Adrenal gland (tissue), 12 donors: ENCODE measurements around the gene PLCG2. TPM values are rescaled to one million over a fixed set of nuclear protein-coding genes. Genes with fewer than 3 reads are reported as not detected.

Source experiments
- DNase-seq, 7 donors: peaks; one replicate each; pipeline ENCODE4 v3.0.0-alpha.2; 2019 to 2020
- H3K27ac ChIP-seq, 5 donors: fragments of 200-600 bp; sonication (generic) in 4 of 5; 1 replicate in 3 of 5; 2 replicates in 2 of 5; pipeline versions ENCODE4 v1.5.1 to v1.8.0; 2016 to 2020; ENCODE audit warnings: mild to moderate bottlenecking in 1 of 5
- H3K27me3 ChIP-seq: fragments of 200-600 bp; 2 replicates; pipeline ENCODE4 v1.8.0; 2021
- H3K36me3 ChIP-seq, 2 donors: fragments of 200-600 bp; replicated peaks in 1 of 2; 1 replicate in 1 of 2; 2 replicates in 1 of 2; pipeline versions ENCODE4 v1.5.1 to v1.8.0; 2018 to 2022
- H3K4me1 ChIP-seq, 2 donors: fragments of 200-600 bp; replicated peaks in 1 of 2; 1 replicate in 1 of 2; 2 replicates in 1 of 2; pipeline versions ENCODE4 v1.5.1 to v1.8.0; 2018 to 2021
- H3K4me3 ChIP-seq, 4 donors: fragments of 200-600 bp; sonication (generic) in 3 of 4; one replicate each; pipeline ENCODE4 v1.5.1; 2016 to 2018
- H3K9me3 ChIP-seq, 3 donors: fragments of 200-600 bp; sonication (generic) in 1 of 3; replicated peaks in 1 of 3; 1 replicate in 2 of 3; 2 replicates in 1 of 3; pipeline versions ENCODE4 v1.5.1 to v1.8.0; 2016 to 2021
- CTCF ChIP-seq, 6 experiments: fragments of 450-650 bp in 4 of 6; fragments of 200-600 bp in 2 of 6; sonication (generic) in 1 of 6; IDR thresholded peaks; 1 replicate in 5 of 6; 2 replicates in 1 of 6; pipeline versions ENCODE4 v1.5.1 to v1.8.0; 2016 to 2021; ENCODE audit warnings: antibody characterized with exemption in 6 of 6, mild to moderate bottlenecking in 2 of 6, moderate library complexity in 1 of 6
- POLR2A ChIP-seq, 2 donors: fragments of 450-650 bp; IDR thresholded peaks; one replicate each; pipeline ENCODE4 v1.6.1; 2017; ENCODE audit warnings: antibody characterized with exemption in 2 of 2, mild to moderate bottlenecking in 2 of 2, moderate library complexity in 1 of 2
- WGBS, 4 donors: extraction: QIAGEN DNeasy Blood & Tissue Kit in 2 of 4; methylation state at CpG; one replicate each; pipeline versions ENCODE4 v1.1.5 to v1.1.7; 2013 to 2017; 5-methylcytosine and 5-hydroxymethylcytosine counted together
- intact Hi-C, 2 donors: fragments of 100-400 bp; cut with DNase I; formaldehyde crosslinking; loops; one replicate each; pipeline versions ENCODE4 v1.14.1 to v1.15.0; 2022 to 2023
- polyA plus RNA-seq, 3 donors: library from polyadenylated mRNA; stranded (reverse); fragments of 200-250 nt in 2 of 3; fragments of 350-450 nt in 1 of 3; fragmentation: Illumina TruSeq in 1 of 3; extraction: RNeasy Lipid Tissue Mini Kit (QIAGEN cat#74804) in 1 of 3; gene quantifications; one replicate each; pipeline ENCODE4 v1.2.3, GENCODE V29; 2013 to 2014
- total RNA-seq, 9 donors: library from RNA; depleted of rRNA in 4 of 9; stranded (reverse); fragments of >200 nt in 4 of 9; fragments of 120-200 nt in 1 of 9; fragmentation: NEBNext Ultra II Directional in 1 of 9; extraction: Animal tissue kit (Norgen Biotek cat#: 25700) in 1 of 9; gene quantifications; one replicate each; pipeline versions ENCODE4 v1.1.0 to v1.2.4, GENCODE V29; 2013 to 2023
- donor health status: healthy with polysubstance abuse.
- donor health status: Bipolar disorder and iron deficiency.
- donor health status: DM: yes; HTN: yes; CAD: no.
- donor health status: DM: no; HTN: no; CAD: no.
- donor health status: DM: no; HTN: no; CAD: no.
- donor health status: DM: yes; HTN: yes; CAD: no.

Gene PLCG2
- total and polyA plus RNA-seq, 12 donors: 4.8 to 47.6 (median 10.9) TPM

DNA sequence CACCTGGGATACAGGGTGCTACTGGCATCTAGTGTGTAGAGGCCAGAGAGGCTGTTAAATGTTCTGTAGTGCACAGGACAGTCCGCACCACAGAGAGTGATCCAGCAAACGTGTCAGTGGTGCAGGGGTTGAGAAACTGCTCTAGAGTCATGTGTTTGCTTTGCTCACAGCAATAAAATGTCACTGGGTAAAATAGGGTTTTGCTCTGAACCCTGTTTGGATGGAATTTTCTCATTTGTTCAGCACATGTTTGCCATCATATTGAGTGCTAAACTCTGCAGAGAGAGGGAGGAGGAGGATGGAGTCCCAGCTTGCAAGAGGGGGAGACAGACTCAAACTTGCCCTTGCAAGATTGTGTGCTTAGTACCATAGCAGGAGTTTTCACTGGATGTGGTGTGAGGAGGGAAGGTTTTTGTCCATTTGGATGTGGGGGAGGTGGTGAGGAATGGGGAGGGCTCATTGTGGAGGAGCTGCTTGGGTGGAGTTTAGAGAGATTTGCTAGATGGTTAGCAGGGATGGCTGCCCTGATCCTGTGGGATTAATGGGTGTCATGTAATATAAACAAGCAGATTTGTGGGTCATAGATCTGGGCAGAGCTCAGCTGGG lies 11.8 kb downstream of the PLCG2 start:
- Histone ChIP-seq H3K27me3 (no peaks in the 10 kb centered on the region), H3K4me3 (no peak overlapping the region), H3K36me3 (no peaks in the 10 kb centered on the region), H3K9me3 (no peaks in the 10 kb centered on the region), H3K4me1 (no peaks in the 10 kb centered on the region), H3K27ac (no peak overlapping the region)
- no peak for TF ChIP-seq POLR2A (IDR thresholded peaks at IDR 0.05)
- no peak for TF ChIP-seq CTCF (IDR thresholded peaks at IDR 0.05)
- intact Hi-C loops: no loop called here
- WGBS, 4 donors: 57 to 63% (median 62%) methylated on average over 1 to 2 of the region's 2 CpGs
- no peak for DNase-seq

DNA sequence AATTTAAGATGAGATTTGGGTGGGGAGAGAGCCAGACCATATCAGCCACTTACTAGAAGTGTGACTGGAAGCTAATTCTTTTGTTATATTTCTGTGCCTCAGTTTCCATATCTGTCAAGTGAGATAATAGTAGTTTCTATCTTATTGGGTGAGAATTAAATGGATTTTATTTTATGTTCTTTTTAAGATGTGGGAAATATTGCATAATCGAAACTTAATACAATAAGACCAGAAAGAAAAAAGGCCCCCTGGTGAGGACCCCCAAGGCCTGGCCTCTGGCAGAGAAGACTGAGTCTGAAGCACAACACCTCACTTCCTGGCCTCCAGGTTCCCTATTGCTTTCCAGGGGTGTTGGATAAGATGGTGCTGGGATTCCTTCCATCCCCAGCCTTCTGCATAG lies 13.7 kb downstream of the PLCG2 start:
- WGBS, 4 donors: 63 to 85% (median 69%) methylated on average over 1 of the region's 1 CpG
- H3K27me3 ChIP-seq: no peaks in the 10 kb centered on the region
- no peak for DNase-seq
- H3K4me1 ChIP-seq: no peaks in the 10 kb centered on the region
- intact Hi-C loops: no loop called here
- TF ChIP-seq POLR2A (IDR thresholded peaks at IDR 0.05) (no peak), CTCF (IDR thresholded peaks at IDR 0.05) (no peak)
- H3K27ac ChIP-seq: no peak overlapping the region
- no peaks in the 10 kb centered on the region for H3K36me3 ChIP-seq
- H3K4me3 ChIP-seq: no peak overlapping the region
- no peaks in the 10 kb centered on the region for H3K9me3 ChIP-seq

DNA sequence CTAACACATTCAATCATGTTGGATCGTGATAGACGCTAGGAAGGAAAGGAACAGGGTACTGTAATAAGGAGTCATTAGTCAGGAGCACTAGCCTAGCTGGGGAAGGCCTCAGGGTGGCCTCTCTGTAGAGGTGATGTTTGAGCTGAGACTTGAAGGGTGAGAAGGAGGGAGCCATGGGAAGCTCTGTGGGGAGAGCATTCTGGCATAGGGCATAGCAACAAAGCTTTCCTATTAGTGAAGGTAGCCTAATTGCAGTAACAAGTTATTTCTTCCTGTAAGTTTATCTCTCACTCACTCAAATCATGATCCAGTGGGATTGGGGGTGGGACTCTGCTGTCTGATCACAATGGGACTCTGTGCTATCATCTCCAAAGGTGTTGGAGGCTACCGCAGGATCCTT lies 16.1 kb downstream of the PLCG2 start:
- WGBS, 4 donors: 93 to 98% (median 95%) methylated on average over 3 of the region's 3 CpGs
- Histone ChIP-seq H3K4me1 (peaks cover 0 to 10% of the 10 kb centered on the region in 2 donors), H3K27ac (no peak overlapping the region), H3K4me3 (no peak overlapping the region), H3K27me3 (no peaks in the 10 kb centered on the region), H3K9me3 (no peaks in the 10 kb centered on the region), H3K36me3 (no peaks in the 10 kb centered on the region)
- no peak for DNase-seq
- TF ChIP-seq CTCF (IDR thresholded peaks at IDR 0.05): no peak
- no peak for TF ChIP-seq POLR2A (IDR thresholded peaks at IDR 0.05)
- intact Hi-C loops: no loop called here

- intact Hi-C loops: no loop called here
- TF ChIP-seq POLR2A (IDR thresholded peaks at IDR 0.05) (no peak), CTCF (IDR thresholded peaks at IDR 0.05) (no peak)
- Histone ChIP-seq H3K27me3 (no peaks in the 10 kb centered on the region), H3K36me3 (no peaks in the 10 kb centered on the region), H3K4me1 (peaks cover 0 to 10% of the 10 kb centered on the region in 2 donors), H3K4me3 (no peak overlapping the region), H3K9me3 (no peaks in the 10 kb centered on the region), H3K27ac (no peak overlapping the region)
- 61 to 80% (median 77%) methylated on average over 2 of the region's 2 CpGs for whole genome bisulfite sequencing, 4 donors
- DNase-seq: no peak
These were observed 16.9 kb downstream of the PLCG2 start for GRCh38 chr16:81796035-81796434.
